Heart left ventricle (tissue), 16 donors: ENCODE results near the gene EPC2. TPM values are rescaled to one million over a fixed set of nuclear protein-coding genes. Genes with fewer than 3 reads are reported as not detected.
A peak's percentile ranks its signal among the peaks of the same experiment; 100 is the strongest.
"Not testable (repeated sequence)": the region's sequence is repeated elsewhere in the genome, so short reads cannot be mapped to it uniquely, and the experiment has no call there.

Experiments used
- ATAC-seq, 4 donors: fragments of 200-7000 bp; cut with Tn5 transposase; one replicate each; pipeline ENCODE4 v1.9.1; 2020 to 2022; ENCODE audit warnings: moderate library complexity in 4 of 4, mild to moderate bottlenecking in 3 of 4, moderate number of reproducible peaks in 1 of 4
- DNase-seq, 5 donors: peaks; one replicate each; pipeline ENCODE4 v3.0.0-alpha.2; 2020
- H3K27ac ChIP-seq, 12 donors: fragments of 200-600 bp; sonication (generic) in 4 of 12; one replicate each; pipeline versions ENCODE4 v1.5.0 to v1.8.0; 2016 to 2022; ENCODE audit warnings: mild to moderate bottlenecking in 2 of 12
- H3K27me3 ChIP-seq, 9 donors: fragments of 200-600 bp; sonication (generic) in 2 of 9; one replicate each; pipeline versions ENCODE4 v1.5.1 to v1.8.0; 2016 to 2022; ENCODE audit warnings: mild to moderate bottlenecking in 3 of 9
- H3K36me3 ChIP-seq, 9 donors: fragments of 200-600 bp; sonication (generic) in 2 of 9; one replicate each; pipeline versions ENCODE4 v1.5.0 to v1.8.0; 2018 to 2022; ENCODE audit warnings: mild to moderate bottlenecking in 2 of 9
- H3K4me1 ChIP-seq, 12 donors: fragments of 200-600 bp; sonication (generic) in 4 of 12; one replicate each; pipeline versions ENCODE4 v1.5.0 to v1.8.0; 2016 to 2022; ENCODE audit warnings: mild to moderate bottlenecking in 3 of 12
- H3K4me3 ChIP-seq, 12 donors: fragments of 200-600 bp; sonication (generic) in 4 of 12; one replicate each; pipeline versions ENCODE4 v1.5.0 to v1.8.0; 2017 to 2022; ENCODE audit warnings: mild to moderate bottlenecking in 9 of 12, moderate library complexity in 4 of 12
- H3K9me3 ChIP-seq, 12 donors: fragments of 200-600 bp; sonication (generic) in 4 of 12; one replicate each; pipeline versions ENCODE4 v1.5.0 to v1.8.0; 2016 to 2022; ENCODE audit warnings: mild to moderate bottlenecking in 1 of 12
- CTCF ChIP-seq, 12 donors: fragments of 200-600 bp; sonication (generic) in 4 of 12; IDR thresholded peaks; one replicate each; pipeline versions ENCODE4 v1.5.0 to v1.8.0; 2018 to 2022; ENCODE audit warnings: antibody characterized with exemption in 12 of 12, mild to moderate bottlenecking in 5 of 12
- POLR2A ChIP-seq, 2 donors: fragments of 450-650 bp; IDR thresholded peaks; one replicate each; pipeline ENCODE4 v1.6.1; 2017; ENCODE audit warnings: antibody characterized with exemption in 2 of 2, mild to moderate bottlenecking in 2 of 2, moderate library complexity in 2 of 2
- WGBS, 4 donors: extraction: QIAGEN DNeasy Blood & Tissue Kit in 2 of 4; methylation state at CpG; one replicate each; pipeline versions ENCODE4 v1.1.5 to v1.1.7; 2013 to 2018; 5-methylcytosine and 5-hydroxymethylcytosine counted together
- intact Hi-C, 10 donors: fragments of 100-400 bp; cut with DNase I; formaldehyde crosslinking; loops; one replicate each; pipeline versions ENCODE4 v1.11.1 to v1.14.2; 2022
- polyA plus RNA-seq, 2 donors: library from polyadenylated mRNA; stranded (reverse); fragments of 200-250 nt; gene quantifications; one replicate each; pipeline ENCODE4 v1.2.3, GENCODE V29; 2013
- total RNA-seq, 9 donors: library from RNA; depleted of rRNA in 2 of 9; stranded (reverse); fragments of >200 nt in 2 of 9; fragmentation: NEBNext Ultra II Directional in 3 of 9; extraction: Animal tissue kit (Norgen Biotek cat#: 25700) in 3 of 9; gene quantifications; one replicate each; pipeline versions ENCODE4 v1.1.0 to v1.2.4, GENCODE V29; 2016 to 2023
- donor health status: ischemic (EF 13 %, LVEDD 7.1; RV severe dilation, severe dysfunction).
- donor health status: healthy with polysubstance abuse.
- donor health status: DM: no; HTN: yes; CAD: no.
- donor health status: DM: no; HTN: no; CAD: no.
- donor health status: ischemic (EF 25% LVEDD 6.9; RV normal size, moderate dysfunction).
- donor health status: ischemic (EF 25% LVEDD 5.7; RV mildly dilated, moderate dysfunction).
- donor health status: healthy.
- donor health status: DM: yes; HTN: yes; CAD: no.
- donor health status: ischemic (EF 35%, LVEDD 5.7; RV mildly dilated, moderate dysfunction).
- donor health status: nonischemic (EF 11% LVEDD 7.7; RV severe dilation, severe dysfunction).
- donor health status: DM: yes; HTN: yes; CAD: no.
- donor health status: PGD.
- donor health status: ischemic (EF 29% LVEDD 5.4; RV normal size, mild dysfunction).
- donor health status: nonischemic (EF 23%, LVEDD 6.1; RV moderate dilation, normal function).

Gene EPC2
- total and polyA plus RNA-seq, 11 donors, result 5.6 to 27.1 (median 19.3) TPM

GRCh38 chr2:148644883-148645538 lies 460 bp downstream of the EPC2 start:
- TF ChIP-seq CTCF (IDR thresholded peaks at IDR 0.05) (peak in 8 of 12 donors; percentile 7 to 57 (median 30)), POLR2A (IDR thresholded peaks at IDR 0.05) (peak in 1 of 2 donors; percentile 16)
- Histone ChIP-seq H3K4me1 (peaks cover 0 to 53% (median 24%) of the 10 kb centered on the region in 12 donors), H3K4me3 (peak overlapping the region; percentile 77 to 99 (median 90)), H3K9me3 (no peaks in the 10 kb centered on the region), H3K36me3 (no peaks in the 10 kb centered on the region), H3K27me3 (no peaks in the 10 kb centered on the region), H3K27ac (peak overlapping the region; percentile 98 to 100 (median 100))
- WGBS, 4 donors, result 0 to 1% (median 0%) methylated on average over 22 to 69 of the region's 69 CpGs
- ATAC-seq (peak; percentile 87 to 93 (median 89)), DNase-seq (peak; percentile 93 to 97 (median 94))
- intact Hi-C loops, result loop anchor here in 7 of 10 donors (2.0 to 10.0 kb wide), 13 partner anchors 28 to 640 kb away; partner anchors contain the start of genes KIF5C (in 2 of the 7), MBD5 (in 1 of the 7) and ORC4 (in 1 of the 7)

GRCh38 chr2:148645539-148646230 lies 1.1 kb downstream of the EPC2 start:
- Histone ChIP-seq H3K27me3 (no peaks in the 10 kb centered on the region), H3K9me3 (no peaks in the 10 kb centered on the region), H3K36me3 (no peaks in the 10 kb centered on the region), H3K27ac (peak overlapping the region; percentile 37 to 100 (median 100)), H3K4me1 (peaks cover 0 to 58% (median 29%) of the 10 kb centered on the region in 12 donors), H3K4me3 (peak overlapping the region; percentile 77 to 99 (median 90))
- WGBS, 4 donors, result 0 to 1% (median 1%) methylated on average over 25 to 47 of the region's 47 CpGs
- intact Hi-C loops, result loop anchor here in 6 of 10 donors (2.0 to 10.0 kb wide), 11 partner anchors 29 to 641 kb away; partner anchors contain the start of genes KIF5C (in 2 of the 6), MBD5 (in 1 of the 6) and ORC4 (in 1 of the 6)
- TF ChIP-seq CTCF (IDR thresholded peaks at IDR 0.05) (no peak), POLR2A (IDR thresholded peaks at IDR 0.05) (no peak)
- DNase-seq, result peak; percentile 36 to 74 (median 49)
- peak in 3 of 4 donors; percentile 4 to 45 (median 25) for ATAC-seq

DNA sequence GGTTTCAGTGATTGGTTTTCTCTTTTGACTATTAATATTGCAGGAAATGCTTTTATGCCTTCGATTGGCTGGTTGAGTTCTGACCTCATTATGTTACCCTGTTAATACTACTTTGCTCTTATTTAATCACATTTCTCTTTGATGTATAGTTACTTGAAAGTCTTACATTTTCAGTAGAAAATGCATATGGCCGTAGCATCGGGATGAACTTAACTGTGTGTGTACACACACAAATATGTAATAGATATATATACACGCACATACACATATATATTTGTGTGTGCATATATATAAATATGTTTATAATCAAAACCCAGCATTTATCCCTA lies 1.6 kb downstream of the EPC2 start:
- no peak for ATAC-seq
- Histone ChIP-seq H3K27me3 (no peaks in the 10 kb centered on the region), H3K27ac (peak overlapping the region in 7 of 12 donors; percentile 99 to 100 (median 100)), H3K4me3 (peak overlapping the region in 10 of 12 donors; percentile 77 to 99 (median 88)), H3K4me1 (peaks cover 0 to 64% (median 32%) of the 10 kb centered on the region in 12 donors), H3K36me3 (no peaks in the 10 kb centered on the region), H3K9me3 (no peaks in the 10 kb centered on the region)
- TF ChIP-seq POLR2A (IDR thresholded peaks at IDR 0.05) (no peak), CTCF (IDR thresholded peaks at IDR 0.05) (no peak)
- WGBS, 4 donors, result 31 to 41% (median 32%) methylated on average over 4 of the region's 4 CpGs
- no peak for DNase-seq
- intact Hi-C loops, result loop anchor here in 6 of 10 donors (5.0 to 10.0 kb wide), 9 partner anchors 36 to 641 kb away; partner anchors contain the start of genes KIF5C (in 2 of the 6), MBD5 (in 1 of the 6) and ORC4 (in 1 of the 6)

DNA sequence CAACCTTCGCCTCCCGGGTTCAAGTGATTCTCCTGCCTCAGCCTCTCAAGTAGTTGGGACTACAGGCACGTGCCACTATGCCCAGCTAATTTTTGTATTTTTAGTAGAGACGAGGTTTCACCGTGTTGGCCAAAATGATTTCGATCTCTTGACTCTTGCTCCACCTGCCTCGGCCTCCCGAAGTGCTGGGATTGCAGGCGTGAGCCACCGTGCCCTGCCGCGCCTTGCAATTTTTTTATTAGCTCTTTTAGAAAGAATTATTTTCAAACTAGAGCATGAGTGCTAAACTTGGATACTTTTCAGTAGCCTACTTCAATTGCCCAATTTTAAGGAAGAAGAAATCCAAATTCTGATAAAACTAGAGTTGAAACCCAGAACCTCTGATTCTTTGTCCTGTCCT lies 3.2 kb downstream of the EPC2 start:
- not testable (repeated sequence) for ATAC-seq, H3K9me3 ChIP-seq, H3K36me3 ChIP-seq, H3K27ac ChIP-seq, DNase-seq, H3K4me3 ChIP-seq, H3K27me3 ChIP-seq
- peaks cover under 1 to 70% (median 45%) of the 10 kb centered on the region in 12 donors for H3K4me1 ChIP-seq
- intact Hi-C loops, result loop anchor here in 6 of 10 donors (5.0 to 10.0 kb wide), 9 partner anchors 35 to 643 kb away; partner anchors contain the start of genes KIF5C (in 2 of the 6), MBD5 (in 1 of the 6) and ORC4 (in 1 of the 6)
- WGBS, 4 donors, result 91 to 96% (median 94%) methylated on average over 12 of the region's 12 CpGs
